Endothelial cell of umbilical vein (primary cell): ENCODE data around the gene SEZ6L. TPM values are rescaled to one million over a fixed set of nuclear protein-coding genes. Genes with fewer than 3 reads are reported as not detected.

Experiments
- BruUV-seq: library from RNA; stranded (reverse); fragments of 400-500 nt; replicated peaks from 2 replicates; lab custom pipeline; 2021; lab: Mats Ljungman, UMichigan
- CTCF ChIA-PET: fragments of 300-600, 350-600 bp; sonication (Branson Sonifier 250); formaldehyde crosslinking; loops from one replicate; lab custom pipeline; 2021; ENCODE audit warnings: antibody characterized with exemption, inconsistent platforms; lab: Charles Lee
- POLR2A ChIA-PET: fragments of 300-600, 350-600 bp; sonication (Branson Sonifier 250); formaldehyde crosslinking; loops from one replicate; lab custom pipeline; 2021; ENCODE audit warnings: antibody characterized with exemption, inconsistent platforms; lab: Charles Lee
- DNase-seq: peaks from one replicate; pipeline ENCODE4 v3.0.0-alpha.2; 2011; ENCODE audit warnings: low read depth, low spot score
- FAIRE-seq: peaks from 2 replicates; lab custom pipeline; 2011; peaks lifted over from hg19 to GRCh38; lab: Jason Lieb, UNC
- H2AFZ ChIP-seq: 2 replicates; pipeline ENCODE4 v1.6.0; 2012; ENCODE audit warnings: low read depth, low read length, control low read depth, inconsistent platforms
- H3K27ac ChIP-seq: 2 replicates; pipeline ENCODE4 v1.5.1; 2011; ENCODE audit warnings: low read depth, mild to moderate bottlenecking, control low read depth, low read length, moderate library complexity; ENCODE audit not compliant: insufficient read depth
- H3K27me3 ChIP-seq, 2 experiments: 2 replicates each; pipeline versions ENCODE4 v1.6.0 to v1.6.1; 2011; ENCODE audit warnings: low read length in 2 of 2, mixed read lengths in 1 of 2; ENCODE audit not compliant: control insufficient read depth in 2 of 2, insufficient read depth in 2 of 2
- H3K36me3 ChIP-seq, 2 experiments: 2 replicates in 1 of 2; 3 replicates in 1 of 2; pipeline ENCODE4 v1.5.1; 2011; ENCODE audit warnings: low read length in 2 of 2, mild to moderate bottlenecking in 1 of 2, moderate library complexity in 1 of 2; ENCODE audit not compliant: control insufficient read depth in 2 of 2, insufficient read depth in 2 of 2; ENCODE audit errors: extremely low read depth in 1 of 2
- H3K4me1 ChIP-seq: 3 replicates; pipeline ENCODE4 v1.5.1; 2011; ENCODE audit warnings: mild to moderate bottlenecking, low read length; ENCODE audit not compliant: control insufficient read depth, insufficient read depth; ENCODE audit errors: extremely low read depth
- H3K4me2 ChIP-seq: 2 replicates; pipeline ENCODE4 v1.6.1; 2011; ENCODE audit warnings: low read length, control low read depth, mixed read lengths; ENCODE audit not compliant: insufficient read depth
- H3K4me3 ChIP-seq, 3 experiments: fragments of 200-600 bp in 1 of 3; sonication (generic), shearing (Covaris generic) in 1 of 3; replicated peaks in 1 of 3; 2 replicates each; pipeline ENCODE4 v1.5.1; 2011 to 2016; ENCODE audit warnings: control low read depth in 3 of 3, low read length in 3 of 3, mild to moderate bottlenecking in 2 of 3, inconsistent platforms in 1 of 3, low read depth in 1 of 3, moderate library complexity in 1 of 3; ENCODE audit not compliant: insufficient read depth in 1 of 3
- H3K79me2 ChIP-seq: 2 replicates; pipeline ENCODE4 v1.6.0; 2012; ENCODE audit warnings: low read length, inconsistent platforms; ENCODE audit not compliant: control insufficient read depth, insufficient read depth
- H3K9ac ChIP-seq: replicated peaks from 2 replicates; pipeline ENCODE3; 2011; ENCODE audit warnings: low read length, control low read depth; ENCODE audit not compliant: insufficient read depth; ENCODE audit errors: extremely low read depth
- H3K9me1 ChIP-seq: replicated peaks from 3 replicates; pipeline ENCODE4 v1.6.0; 2011; ENCODE audit warnings: mild to moderate bottlenecking, low read length; ENCODE audit not compliant: control insufficient read depth, insufficient read depth; ENCODE audit errors: extremely low read depth
- H3K9me3 ChIP-seq: replicated peaks from 2 replicates; pipeline ENCODE4 v1.5.1; 2012; ENCODE audit warnings: low read length, inconsistent platforms; ENCODE audit not compliant: control insufficient read depth, insufficient read depth
- H4K20me1 ChIP-seq: replicated peaks from 2 replicates; pipeline ENCODE3; 2011; ENCODE audit warnings: mild to moderate bottlenecking, low read length; ENCODE audit not compliant: control insufficient read depth, insufficient read depth; ENCODE audit errors: extremely low read depth
- EZH2 ChIP-seq: IDR thresholded peaks from 2 replicates; pipeline ENCODE4 v1.6.1; 2012; ENCODE audit warnings: borderline replicate concordance, low read depth, mild to moderate bottlenecking, moderate library complexity, low read length, inconsistent platforms; ENCODE audit not compliant: severe bottlenecking
- FOS ChIP-seq: IDR thresholded peaks from 2 replicates; pipeline ENCODE4 v1.6.1; 2011; ENCODE audit warnings: mild to moderate bottlenecking, low read length, moderate library complexity, borderline replicate concordance; ENCODE audit not compliant: insufficient read depth
- GATA2 ChIP-seq: IDR thresholded peaks from 2 replicates; pipeline ENCODE4 v1.7.0; 2011; ENCODE audit warnings: low read depth, mild to moderate bottlenecking, moderate library complexity, mixed read lengths, low read length; ENCODE audit not compliant: insufficient read length, insufficient read depth
- JUN ChIP-seq: IDR thresholded peaks from 2 replicates; pipeline ENCODE4 v1.6.1; 2011; ENCODE audit warnings: borderline replicate concordance, low read depth; ENCODE audit not compliant: insufficient read length, insufficient read depth
- MYC ChIP-seq: IDR thresholded peaks from one replicate; pipeline ENCODE4 v1.6.1; 2011; ENCODE audit warnings: mild to moderate bottlenecking, low read depth, low read length
- POLR2A ChIP-seq: IDR thresholded peaks from 2 replicates; pipeline ENCODE4 v1.6.1; 2012; ENCODE audit warnings: low read depth, mild to moderate bottlenecking, control low read depth, low read length
- POLR2AphosphoS5 ChIP-seq: IDR thresholded peaks from 2 replicates; pipeline ENCODE4 v1.6.1; 2012; ENCODE audit warnings: low read depth, mild to moderate bottlenecking, control low read depth, low read length, moderate library complexity; ENCODE audit not compliant: insufficient read depth
- dilution Hi-C: fragments of 300-500 bp; cut with MboI; formaldehyde crosslinking; loops from one replicate; pipeline ENCODE4 v1.15.0; 2019; ENCODE audit warnings: low sequenced_read_pairs; ENCODE audit not compliant: extremely low pct_ligation_motif_present
- intact Hi-C: fragments of 100-400 bp; cut with micrococcal nuclease; formaldehyde crosslinking; loops from one replicate; pipeline ENCODE4 v1.10.0; 2022
- polyA plus RNA-seq, 4 experiments: library from polyadenylated mRNA; depleted of rRNA in 3 of 4; stranded (reverse) in 3 of 4; unstranded in 1 of 4; fragments of >200 nt; gene quantifications; 2 replicates each; pipeline versions ENCODE4 v1.2.1 to v1.2.3, GENCODE V29; 2011 to 2012; ENCODE audit warnings: missing spikeins in 1 of 4
- total RNA-seq: library from RNA; stranded (reverse); gene quantifications from 2 replicates; pipeline ENCODE4 v1.2.3, GENCODE V29; 2021
- TF ChIP-seq, protein P1 (sequence below): IDR thresholded peaks from 2 replicates; pipeline ENCODE4 v1.6.1; 2011; ENCODE audit not compliant: insufficient read depth, insufficient read length

SEZ6L gene
- total and polyA plus RNA-seq, 2 donors (not counting 3 experiments of a cell fraction or from before 2014, with no cell fraction given), result not detected

DNA sequence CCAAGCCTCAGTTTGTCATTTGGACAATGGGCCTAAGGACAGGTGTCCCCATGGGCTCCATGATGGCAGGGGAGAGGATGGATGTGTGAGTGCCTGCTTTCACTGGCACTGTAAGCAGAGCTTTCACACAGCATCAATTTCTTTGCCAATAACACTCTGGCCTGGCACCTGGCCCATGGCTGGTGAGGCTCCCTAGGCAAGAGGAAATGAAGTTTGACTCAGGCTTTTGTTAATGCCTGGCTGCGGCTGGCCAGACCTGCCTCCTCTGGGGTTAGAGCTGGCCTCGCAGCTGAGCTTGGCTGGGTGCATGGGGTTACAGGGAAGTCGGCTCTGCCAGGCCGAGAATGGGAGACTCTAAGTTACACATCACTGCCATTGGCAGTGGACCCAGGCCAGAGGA is 30.0 kb upstream of the SEZ6L start:
- CTCF ChIA-PET, result no interaction called here
- Histone ChIP-seq H4K20me1 (no peaks in the 10 kb centered on the region), H3K9me1 (no peaks in the 10 kb centered on the region), H3K27ac (no peak overlapping the region), H2AFZ (no peak overlapping the region), H3K36me3 (no peaks in the 10 kb centered on the region), H3K4me2 (no peak overlapping the region), H3K79me2 (no peaks in the 10 kb centered on the region), H3K27me3 (no peaks in the 10 kb centered on the region), H3K4me3 (no peak overlapping the region), H3K9ac (no peak overlapping the region), H3K9me3 (peaks cover 2% of the 10 kb centered on the region), H3K4me1 (no peaks in the 10 kb centered on the region)
- intact Hi-C loops (no loop called here), dilution Hi-C loops (no loop called here)
- POLR2A ChIA-PET, result no interaction called here
- no peak for FAIRE-seq
- TF ChIP-seq FOS, result no peak
- TF ChIP-seq MYC, result no peak
- TF ChIP-seq POLR2A, result no peak
- no peak for TF ChIP-seq GATA2
- no peak for TF ChIP-seq POLR2AphosphoS5
- BruUV-seq, result no TSS peak
- no peak for DNase-seq

DNA sequence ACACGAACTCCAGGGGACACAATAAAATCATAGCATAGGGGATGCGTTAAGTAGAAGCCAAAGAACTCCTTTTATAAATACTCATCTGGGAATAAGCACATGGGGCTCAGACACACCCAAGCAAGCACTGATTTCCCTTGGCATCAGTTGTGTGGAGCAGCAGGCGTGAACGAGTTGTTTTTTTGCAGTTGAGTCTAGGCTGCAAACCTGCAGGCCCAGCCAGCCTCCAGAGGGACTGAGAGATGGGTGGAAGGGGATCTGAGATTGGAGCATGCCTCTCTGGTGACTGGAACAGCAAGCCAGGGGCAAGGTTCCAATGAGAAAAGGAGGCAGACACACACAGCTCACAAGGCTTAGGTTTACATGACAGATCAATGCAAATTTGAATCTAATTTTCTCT is 27.4 kb upstream of the SEZ6L start:
- BruUV-seq, result no TSS peak

More for the DNA sequence above, 27.4 kb upstream of the SEZ6L start:
- ChIA-PET POLR2A (no interaction called here), CTCF (no interaction called here)
- Histone ChIP-seq H3K4me3 (no peak overlapping the region), H3K27me3 (no peaks in the 10 kb centered on the region), H3K9ac (no peak overlapping the region), H3K4me1 (no peaks in the 10 kb centered on the region), H3K27ac (no peak overlapping the region), H4K20me1 (no peaks in the 10 kb centered on the region), H3K79me2 (no peaks in the 10 kb centered on the region), H2AFZ (no peak overlapping the region), H3K9me1 (no peaks in the 10 kb centered on the region), H3K4me2 (no peak overlapping the region), H3K9me3 (peaks cover 2% of the 10 kb centered on the region), H3K36me3 (no peaks in the 10 kb centered on the region)
- FAIRE-seq (no peak), DNase-seq (no peak)
- intact Hi-C loops, result no loop called here
- TF ChIP-seq FOS (no peak), POLR2A (no peak), JUN (no peak), EZH2 (no peak)
- TF ChIP-seq, protein P1, sequence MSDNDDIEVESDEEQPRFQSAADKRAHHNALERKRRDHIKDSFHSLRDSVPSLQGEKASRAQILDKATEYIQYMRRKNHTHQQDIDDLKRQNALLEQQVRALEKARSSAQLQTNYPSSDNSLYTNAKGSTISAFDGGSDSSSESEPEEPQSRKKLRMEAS, result no peak
- dilution Hi-C loops, result no loop called here
